GM18909 (cell line): ENCODE results near the gene SRP54.
"Not testable (repeated sequence)": the region's sequence is repeated elsewhere in the genome, so short reads cannot be mapped to it uniquely, and the experiment has no call there.

Experiments used
- ATAC-seq: cut with Tn5 transposase; IDR thresholded peaks from one replicate; pipeline ENCODE4 v1.9.1; 2021; ENCODE audit warnings: mild to moderate bottlenecking; ENCODE audit not compliant: unreplicated experiment, poor library complexity

The SRP54 gene

DNA sequence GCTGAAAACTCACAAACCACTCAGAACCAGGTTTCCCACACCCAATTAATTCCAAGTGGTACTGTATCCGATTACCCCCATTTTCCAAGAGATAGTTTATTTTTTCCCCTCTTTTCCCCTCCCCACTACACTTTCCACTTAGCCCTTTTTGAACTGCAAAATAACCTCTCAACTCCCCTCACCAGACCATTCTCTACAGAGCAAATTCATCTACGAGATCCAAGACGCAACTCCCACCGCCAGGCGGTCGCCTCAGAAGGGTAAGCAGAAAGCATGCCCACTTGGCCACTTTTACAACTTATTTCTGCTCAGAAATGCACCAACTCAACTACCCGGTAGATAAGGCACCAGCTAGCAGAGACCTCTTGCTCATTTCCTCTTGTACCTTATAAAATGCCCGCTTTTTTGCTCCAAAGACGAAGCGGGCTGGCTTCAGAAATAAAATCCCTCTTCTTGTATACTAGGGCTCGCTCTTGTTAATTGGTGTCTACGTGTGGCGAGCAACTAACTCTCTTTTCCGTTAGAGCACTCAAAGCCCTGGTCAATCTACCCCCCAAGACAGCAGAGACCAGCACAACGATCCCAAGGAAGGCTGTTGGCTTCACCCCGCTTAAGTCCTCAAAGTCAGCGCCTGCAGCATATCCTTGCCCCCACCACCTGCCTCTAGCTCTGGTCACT is 910 bp upstream of the SRP54 start:
- peak; percentile 16 for ATAC-seq

GRCh38 chr14:34983148-34983760 is 462 bp downstream of the SRP54 start:
- peak; percentile 18 for ATAC-seq

GRCh38 chr14:34983786-34984185 is 994 bp downstream of the SRP54 start:
- ATAC-seq = no peak

GRCh38 chr14:34985740-34986139 is 2.9 kb downstream of the SRP54 start:
- no peak for ATAC-seq

DNA sequence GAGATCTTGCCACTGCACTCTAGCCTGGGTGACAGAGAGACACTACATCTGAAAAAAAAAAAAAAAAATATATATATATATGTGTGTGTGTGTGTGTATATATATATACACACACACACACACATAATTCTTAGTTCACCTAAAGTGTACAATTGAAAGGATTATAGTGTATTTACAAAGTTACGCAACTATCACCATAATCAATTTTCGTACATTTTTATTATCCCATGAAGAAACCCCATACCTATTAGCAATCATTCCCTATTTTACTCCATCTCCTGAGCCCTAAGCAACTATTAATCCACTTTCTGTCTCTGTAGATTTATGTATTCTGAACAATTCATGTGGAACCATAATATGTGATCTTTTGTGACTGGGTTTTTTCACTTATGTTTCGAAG is 4.4 kb downstream of the SRP54 start:
- no peak for ATAC-seq

DNA sequence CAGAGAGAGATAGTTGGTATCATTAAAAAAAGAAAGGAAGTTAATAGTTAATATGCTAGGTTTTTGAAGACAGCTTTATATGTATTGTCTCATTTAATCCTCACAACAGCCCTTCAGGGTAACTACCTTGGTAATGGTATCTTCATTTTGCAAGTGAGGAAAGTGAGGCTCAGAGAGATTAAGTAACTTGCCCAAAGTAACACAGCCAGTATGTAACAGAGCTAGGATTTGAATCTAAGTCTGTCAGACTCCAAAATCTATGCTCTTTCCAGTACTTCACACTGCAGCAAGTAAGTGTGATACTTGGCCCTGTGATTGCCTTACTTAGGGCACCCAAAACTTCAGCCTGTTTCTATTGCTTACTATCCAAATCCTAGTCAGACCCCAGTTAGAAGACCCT is 7.0 kb downstream of the SRP54 start:
- ATAC-seq = no peak

DNA sequence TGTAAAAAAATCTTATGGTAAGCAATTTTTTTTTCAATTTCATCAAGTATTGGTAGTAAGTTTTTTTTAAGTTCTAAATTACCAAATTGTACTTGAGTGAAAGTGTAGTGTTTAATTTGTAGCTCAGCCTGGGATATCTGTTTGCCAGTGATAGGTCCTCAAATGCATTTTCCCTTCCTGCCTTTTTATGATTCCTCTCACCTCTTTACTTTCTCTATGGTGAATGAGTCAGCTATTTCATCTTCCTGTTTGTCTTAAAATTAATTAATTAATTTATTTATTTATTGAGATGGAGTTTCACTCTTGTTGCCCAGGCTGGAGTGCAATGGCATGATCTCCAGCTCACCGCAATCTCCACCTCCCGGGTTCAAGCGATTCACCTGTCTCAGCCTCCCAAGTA is 10.6 kb downstream of the SRP54 start:
- ATAC-seq = no peak

- no peak for ATAC-seq
Measured at GRCh38 chr14:34994668-34995067, 11.9 kb downstream of the SRP54 start.

GRCh38 chr14:34997762-34998161 is 15.0 kb downstream of the SRP54 start:
- ATAC-seq = no peak

DNA sequence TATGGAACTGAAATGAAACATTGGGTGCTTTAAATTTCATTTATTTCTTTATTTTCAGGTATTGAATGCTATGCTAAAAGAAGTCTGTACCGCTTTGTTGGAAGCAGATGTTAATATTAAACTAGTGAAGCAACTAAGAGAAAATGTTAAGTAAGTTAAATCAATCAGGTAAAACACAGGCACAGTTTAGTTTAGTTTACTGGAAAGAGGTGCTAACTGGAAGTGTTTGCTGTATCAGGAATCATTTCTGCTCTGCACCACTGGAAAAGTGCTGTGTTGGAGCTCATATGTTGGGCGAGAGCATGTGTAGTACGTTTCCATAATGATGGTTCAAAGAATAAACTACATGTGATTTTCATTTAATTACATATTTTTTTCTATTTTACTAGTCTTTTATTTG is 16.7 kb downstream of the SRP54 start:
- no peak for ATAC-seq

GRCh38 chr14:35001621-35002020 is 18.8 kb downstream of the SRP54 start:
- ATAC-seq = no peak

DNA sequence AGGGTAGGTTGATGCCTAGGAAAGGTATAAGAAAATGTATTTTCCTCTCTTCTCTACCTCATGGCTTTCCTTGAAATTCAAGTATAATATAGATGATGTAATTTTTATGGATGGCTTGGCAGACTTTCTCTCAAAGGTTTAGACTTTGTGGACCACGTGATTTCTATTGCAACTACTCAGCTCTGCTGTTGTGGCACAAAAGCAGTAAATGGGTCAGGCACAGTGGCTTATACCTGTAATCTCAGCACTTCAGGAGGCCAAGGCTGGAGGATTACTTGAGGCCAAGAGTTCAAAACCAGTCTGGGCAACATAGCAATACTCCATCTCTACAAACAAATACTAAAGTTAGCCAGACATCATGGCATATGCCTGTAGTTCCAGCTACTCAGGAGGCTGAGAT is 22.0 kb downstream of the SRP54 start:
- ATAC-seq = no peak

DNA sequence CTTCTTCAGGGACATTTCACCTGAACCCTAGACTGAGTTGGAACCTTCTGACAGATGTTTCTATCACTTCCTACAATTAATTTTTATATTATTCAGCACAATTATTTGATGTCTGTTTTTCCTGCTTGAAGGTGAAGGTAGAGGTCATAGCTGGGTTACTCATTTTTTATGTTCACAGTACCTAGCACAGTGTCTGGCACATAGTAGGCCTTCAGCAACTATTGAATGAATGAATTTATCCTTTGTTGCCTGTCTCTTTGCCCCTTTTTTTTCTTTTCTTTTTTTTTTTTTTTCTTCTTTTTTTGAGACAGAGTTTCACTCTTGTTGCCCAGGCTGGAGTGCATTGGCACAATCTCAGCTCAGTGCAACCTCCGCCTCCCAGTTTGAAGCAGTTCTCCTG is 33.8 kb downstream of the SRP54 start:
- ATAC-seq = no peak

DNA sequence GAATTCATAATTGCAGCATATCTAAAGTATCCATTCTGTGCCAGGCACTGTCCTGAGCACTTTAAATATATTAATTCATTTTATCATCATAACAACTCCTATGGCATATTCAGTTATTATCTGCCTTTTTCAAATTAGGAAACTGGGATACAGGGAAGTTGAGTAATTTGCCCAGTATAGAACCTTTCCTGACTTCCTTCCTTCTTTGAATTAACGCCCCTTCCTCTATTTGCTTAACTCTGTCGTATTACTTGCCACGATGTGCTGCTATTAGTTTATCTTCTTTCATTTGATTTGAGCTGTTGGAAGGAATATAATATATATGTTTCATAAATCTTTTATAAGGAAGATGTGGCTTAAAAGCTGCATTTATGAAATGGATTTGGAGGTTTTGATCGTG is 37.9 kb downstream of the SRP54 start:
- no peak for ATAC-seq

- ATAC-seq = no peak
Measured at GRCh38 chr14:35028435-35028834, 45.6 kb downstream of the SRP54 start.

GRCh38 chr14:35032562-35032961 is 49.8 kb downstream of the SRP54 start:
- no peak for ATAC-seq

DNA sequence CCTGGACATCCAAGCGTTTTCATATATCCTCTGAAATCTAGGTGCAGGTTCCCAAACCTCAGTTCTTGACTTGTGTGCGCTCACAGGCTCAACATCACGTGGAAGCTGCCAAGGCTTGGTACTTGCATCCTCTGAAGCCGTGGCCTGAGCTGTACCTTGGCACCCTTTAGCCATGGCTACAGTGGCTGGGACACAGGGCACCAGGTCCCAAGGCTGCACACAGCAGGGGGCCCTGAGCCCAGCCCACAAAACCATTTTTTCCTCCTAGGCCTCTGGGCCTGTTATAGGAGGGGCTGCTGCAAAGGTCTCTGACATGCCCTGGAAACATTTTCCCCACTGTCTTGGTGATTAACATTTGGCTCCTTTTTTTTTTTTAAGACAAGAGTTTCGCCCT is 51.6 kb downstream of the SRP54 start:
- no peak for ATAC-seq

- not testable (repeated sequence) for ATAC-seq
Measured at GRCh38 chr14:35034944-35035554, 52.3 kb downstream of the SRP54 start.

- ATAC-seq = not testable (repeated sequence)
Measured at GRCh38 chr14:35038312-35038711, 55.5 kb downstream of the SRP54 start.

- ATAC-seq = no peak
Measured at GRCh38 chr14:35042632-35043031, 59.8 kb downstream of the SRP54 start.

GRCh38 chr14:35043046-35043445 is 60.3 kb downstream of the SRP54 start:
- ATAC-seq = no peak
